CMK (cell line): ENCODE data around the gene FSCN2.

Experiments
- DNase-seq: peaks from one replicate; pipeline ENCODE4 v3.0.0-alpha.2; 2010; ENCODE audit warnings: low read depth

FSCN2 gene

DNA sequence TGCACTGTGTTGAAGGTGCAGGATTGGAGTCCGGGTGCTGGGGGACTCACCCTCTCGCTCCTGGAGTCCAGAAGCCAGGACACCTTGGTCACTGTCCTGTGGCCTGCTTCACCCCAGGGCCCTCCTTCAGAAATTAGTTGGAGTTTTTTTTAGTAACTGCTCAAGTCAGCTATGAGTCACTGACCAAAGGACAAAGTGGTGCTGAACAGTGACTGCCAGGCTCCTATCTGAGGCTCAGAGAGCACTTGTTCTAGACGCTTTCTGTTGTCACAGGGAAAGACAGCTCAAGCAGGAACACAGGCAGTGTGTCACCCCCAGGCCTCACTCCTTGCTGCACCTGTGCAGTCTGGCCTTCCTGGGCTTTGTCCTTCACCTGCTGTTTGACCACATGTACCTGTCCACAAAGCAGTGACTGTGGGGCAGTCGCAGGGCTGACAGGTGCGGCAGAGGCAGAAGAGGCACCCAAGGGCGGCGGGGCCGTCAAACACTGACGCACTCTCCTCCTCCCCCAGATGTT, 28.1 kb downstream of the FSCN2 start:
- DNase-seq, result no peak

DNA sequence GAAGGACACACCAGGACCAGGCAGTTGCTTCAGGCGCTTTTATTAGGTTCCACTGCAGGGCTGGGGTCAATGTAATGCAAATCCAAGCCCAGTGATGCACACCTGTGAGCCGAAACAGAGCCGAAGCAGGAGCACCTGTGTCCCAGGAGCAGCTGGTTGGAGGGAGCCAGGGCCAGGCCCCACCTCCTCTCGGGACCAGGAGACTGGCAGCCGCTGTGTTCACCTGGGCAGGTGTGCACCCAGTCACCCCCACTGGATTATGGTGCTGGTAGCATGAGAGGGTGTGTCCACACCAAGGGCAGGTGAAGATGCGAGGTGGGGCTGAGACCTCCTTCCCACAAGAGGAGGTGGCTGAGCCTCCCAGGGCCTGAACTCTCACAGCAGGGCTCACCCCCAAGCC, 28.7 kb downstream of the FSCN2 start:
- DNase-seq, result no peak

DNA sequence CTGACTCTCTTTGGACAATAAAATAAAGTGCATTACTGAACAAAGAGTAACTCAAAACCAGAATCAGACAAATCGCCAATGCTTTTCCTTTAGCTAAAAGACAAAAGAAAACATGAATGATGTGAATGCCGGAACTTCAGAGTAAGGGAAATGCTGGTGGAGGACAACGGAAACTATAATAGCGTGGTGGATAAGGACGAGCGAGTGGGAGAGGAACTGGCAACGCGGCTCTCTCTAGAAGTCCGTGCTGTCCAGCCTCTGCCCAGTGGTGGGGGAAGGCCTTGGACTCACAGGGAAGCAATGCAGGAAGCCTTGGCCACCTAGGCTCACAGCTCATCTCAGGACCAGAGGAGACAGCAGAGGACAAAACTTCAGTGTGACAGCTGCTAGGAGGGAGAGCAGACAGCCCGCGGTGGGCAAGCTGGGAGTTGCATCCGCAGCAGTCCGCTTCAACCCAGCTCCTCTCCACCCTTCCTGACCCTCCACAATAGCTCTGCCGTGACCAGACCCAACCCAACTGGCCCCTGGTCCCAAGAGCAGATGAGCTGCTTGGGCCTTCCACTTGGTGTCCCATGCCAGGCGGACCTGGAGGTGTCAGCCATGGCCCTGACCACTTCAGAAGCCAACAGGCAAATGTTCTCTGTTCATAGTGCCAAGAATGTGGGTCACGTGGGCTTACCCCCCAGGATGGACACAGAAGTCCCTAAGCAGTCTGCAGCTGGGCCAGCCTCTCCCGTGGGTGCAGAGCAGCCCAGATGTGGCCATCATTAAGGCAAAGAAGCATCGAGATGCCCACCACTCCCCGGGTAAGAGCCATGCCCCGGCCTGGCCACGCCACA, 29.3 kb downstream of the FSCN2 start:
- no peak for DNase-seq

DNA sequence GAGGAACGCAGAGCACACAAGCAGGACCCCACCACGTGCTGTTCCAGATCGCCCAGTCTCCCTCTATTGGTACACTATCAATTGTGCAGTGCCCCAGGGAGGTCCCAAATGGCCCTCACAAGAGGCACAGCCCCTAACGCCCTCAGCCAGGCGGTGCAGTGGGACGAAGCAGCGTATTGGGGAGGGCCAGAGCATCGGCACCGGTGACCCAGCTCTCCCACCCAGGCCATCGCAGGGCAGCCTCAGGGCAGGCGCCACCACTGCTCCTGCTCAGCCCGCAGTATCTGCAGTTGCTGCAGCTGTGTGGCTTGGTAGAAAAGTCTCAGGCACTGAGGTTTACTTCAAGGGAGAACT, 29.9 kb downstream of the FSCN2 start:
- DNase-seq, result no peak

DNA sequence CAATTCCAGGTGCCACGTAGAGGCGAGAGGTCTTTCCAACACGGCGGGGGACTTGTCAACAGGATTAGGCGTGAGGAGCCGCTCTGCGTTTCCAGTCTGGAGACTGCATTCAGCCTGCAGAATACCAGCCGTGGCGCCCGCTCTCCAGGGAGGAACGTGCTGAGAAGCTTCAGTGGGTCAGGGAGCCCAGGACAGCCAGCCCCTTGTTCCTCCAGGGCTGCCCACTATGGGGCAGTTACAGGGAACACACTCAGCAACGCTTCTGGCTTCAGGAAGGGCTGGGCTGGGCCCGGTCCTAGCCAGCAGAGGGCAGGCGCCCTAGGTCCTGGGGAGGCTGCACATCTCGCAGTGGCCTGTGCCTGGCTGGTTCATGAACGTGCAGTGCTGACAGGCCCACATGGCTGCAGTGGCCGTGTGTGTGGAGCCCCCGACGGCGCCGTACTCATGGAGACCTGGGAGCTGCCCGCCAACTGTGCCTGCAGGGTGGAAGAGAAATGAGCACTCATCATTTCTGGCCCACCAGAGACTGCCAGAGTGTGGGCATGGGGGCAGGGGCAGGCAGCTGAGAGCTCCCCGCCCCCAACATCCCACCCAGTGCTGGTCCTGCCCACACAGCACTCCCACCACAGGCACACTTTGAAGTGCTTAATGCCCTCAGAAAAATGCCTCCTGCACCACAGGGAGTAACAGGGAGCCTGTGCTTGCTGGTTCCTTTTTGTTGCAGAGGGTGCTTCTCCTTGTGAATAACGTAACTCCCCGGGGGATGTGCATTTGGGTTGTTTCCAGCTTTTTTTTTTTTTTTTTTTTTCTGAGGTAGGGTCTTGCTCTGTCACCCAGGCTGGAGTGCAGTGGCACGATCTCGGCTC, 31.0 kb downstream of the FSCN2 start:
- DNase-seq, result no peak

DNA sequence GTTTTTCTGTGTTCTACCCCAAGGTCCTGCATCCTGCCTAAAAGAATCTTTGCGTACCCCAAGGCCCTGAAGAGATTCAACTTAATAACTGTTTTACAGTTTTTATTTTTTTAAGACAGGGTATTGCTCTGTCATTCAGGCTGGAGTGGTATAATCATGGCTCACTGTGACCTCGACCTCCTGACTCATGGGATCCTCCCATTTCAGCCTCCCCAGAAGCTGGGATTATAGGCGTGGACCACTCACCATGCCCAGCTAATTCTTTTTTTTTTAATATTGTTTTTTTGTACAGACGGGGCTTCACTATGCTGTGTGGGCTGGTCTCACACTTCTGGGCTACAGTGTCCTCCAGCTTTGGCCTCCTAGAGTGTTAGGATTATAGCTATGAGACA, 33.3 kb downstream of the FSCN2 start:
- DNase-seq, result no peak

DNA sequence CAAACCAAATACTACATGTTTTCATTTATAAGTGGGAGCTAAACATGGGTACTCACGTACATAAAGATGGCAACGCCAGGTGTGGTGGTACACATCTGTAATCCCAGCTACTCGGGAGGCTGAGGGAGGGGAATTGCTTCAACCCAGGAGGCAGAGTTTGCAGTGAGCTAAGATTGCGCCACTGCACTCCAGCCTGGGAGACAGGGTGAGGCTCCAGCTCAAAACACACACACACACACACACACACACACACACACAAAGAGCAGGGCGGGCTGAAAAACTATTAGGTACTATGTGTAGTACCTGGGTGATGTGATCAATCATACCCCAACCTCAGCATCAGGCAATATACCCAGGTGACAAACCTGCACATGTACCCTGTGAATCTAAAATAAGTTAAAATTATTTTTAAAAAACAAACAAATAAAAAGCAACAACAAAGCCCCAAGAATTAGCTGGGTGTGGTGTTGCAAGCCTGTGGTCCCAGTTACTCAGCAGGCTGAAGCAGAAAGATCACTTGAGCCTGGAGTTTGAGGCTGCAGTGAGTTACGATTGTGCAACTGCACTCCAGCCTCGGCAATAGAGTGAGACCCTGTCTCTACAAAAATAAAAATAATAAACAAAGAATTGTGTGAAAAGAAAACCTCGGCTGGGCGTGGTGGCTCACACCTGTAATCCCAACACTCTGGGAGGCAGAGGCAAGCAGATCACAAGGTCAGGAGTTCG, 35.8 kb downstream of the FSCN2 start:
- no peak for DNase-seq

DNA sequence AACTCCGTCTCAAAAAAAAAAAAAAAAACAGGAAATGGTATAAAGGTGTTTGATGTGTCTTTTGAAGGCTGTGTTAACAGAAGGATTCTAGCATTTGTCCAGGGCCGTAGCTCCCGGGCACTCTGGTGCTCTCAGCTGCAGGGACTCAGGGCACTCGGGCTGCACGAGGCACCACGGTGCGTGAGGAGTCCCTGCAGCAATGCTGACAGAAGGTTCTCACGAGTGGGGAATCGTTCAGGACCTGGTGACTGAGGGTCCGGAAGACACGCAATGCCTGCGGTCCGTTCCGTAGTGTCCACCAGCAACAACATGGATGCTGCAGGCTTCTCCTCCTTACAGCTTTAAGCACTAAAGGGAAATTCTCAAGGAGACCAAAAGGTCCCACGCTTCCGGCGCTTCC, 36.6 kb downstream of the FSCN2 start:
- no peak for DNase-seq

DNA sequence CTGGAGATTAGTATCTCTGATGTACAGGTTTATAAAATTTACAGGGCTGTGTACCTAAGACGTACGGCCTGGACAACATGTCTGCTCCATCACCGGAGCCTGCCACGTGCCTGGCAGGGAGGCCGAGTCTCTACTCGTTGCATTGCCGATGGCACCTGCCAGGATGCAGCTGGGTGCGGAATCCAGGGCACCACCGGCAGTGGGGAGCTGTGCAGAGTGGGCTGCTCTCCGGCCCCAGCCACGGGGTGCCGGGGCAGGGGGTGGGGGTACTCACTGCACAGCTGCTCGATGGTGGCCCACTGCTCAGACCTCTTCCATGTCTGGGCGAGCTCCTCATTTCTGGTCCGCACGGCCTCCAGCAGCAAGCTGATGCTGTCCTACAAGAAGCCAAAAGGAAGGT, 37.1 kb downstream of the FSCN2 start:
- DNase-seq, result no peak

DNA sequence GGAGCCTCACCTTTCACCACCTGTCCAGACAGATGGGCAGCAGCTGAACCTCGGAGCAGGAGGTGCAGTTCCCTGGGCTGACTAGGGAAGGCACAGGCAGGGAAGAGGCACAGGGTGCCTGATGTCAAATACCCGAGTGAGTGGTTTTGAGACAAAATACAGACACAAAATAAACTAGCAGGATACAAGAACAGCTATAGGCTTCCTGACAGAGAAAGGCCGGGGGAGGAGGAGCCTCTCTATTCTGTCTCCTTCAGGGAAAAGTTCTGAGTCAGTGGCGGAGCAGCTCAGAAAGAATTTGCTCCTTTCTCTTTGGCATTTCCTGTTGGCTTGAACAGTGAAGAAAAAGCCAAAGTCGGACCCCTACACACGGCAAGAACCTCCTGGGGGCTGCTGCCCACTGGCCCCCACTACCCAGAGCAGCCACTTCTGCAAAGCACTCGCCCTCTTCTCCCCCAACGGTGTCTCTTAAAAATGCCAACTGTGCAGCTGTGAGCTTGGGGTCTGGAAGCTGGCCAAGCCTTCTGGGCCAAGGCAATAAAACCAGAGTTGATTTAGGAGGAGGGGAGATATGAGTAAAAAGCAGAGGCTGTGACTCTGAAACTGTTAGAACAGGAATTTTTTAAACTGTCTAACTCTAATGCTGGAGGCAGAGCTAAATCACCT, 38.4 kb downstream of the FSCN2 start:
- DNase-seq, result no peak

DNA sequence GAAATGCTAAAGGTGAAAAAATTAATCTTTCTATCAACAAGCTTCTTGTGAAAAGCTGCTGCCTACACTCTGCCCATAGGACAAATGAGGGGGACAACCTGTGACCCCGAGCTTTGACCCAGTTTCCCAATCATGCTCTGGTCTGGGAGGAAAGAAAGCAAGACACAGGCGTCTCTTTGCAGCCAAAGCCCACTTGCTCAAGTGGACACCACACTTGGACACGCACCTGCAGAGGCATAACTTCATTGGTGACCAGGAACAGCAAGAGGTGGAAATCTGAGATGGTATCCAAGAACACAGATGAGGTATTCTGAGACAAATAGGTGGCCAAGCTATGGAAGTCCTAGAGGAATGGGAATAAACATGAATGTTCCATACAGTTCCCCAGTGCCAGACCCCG, 39.0 kb downstream of the FSCN2 start:
- no peak for DNase-seq

DNA sequence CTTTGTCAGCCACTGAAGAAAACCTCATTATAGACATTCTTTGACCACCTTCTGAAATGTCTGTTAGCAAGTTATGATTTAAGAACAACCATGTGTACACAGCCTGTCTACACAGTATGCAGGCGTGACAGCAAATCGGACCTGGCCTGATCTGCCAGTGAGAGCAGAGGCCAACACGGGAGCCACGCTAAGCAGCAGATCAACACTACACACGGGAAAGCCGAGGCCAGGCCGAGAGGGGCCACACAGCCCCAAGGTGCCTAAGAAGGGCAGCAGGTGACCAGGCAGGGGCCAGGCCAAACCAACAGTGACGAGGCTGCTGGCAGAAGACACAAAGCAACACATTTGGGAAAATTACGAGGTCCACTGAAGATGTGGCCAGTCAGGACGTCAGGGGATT, 40.2 kb downstream of the FSCN2 start:
- DNase-seq, result no peak

DNA sequence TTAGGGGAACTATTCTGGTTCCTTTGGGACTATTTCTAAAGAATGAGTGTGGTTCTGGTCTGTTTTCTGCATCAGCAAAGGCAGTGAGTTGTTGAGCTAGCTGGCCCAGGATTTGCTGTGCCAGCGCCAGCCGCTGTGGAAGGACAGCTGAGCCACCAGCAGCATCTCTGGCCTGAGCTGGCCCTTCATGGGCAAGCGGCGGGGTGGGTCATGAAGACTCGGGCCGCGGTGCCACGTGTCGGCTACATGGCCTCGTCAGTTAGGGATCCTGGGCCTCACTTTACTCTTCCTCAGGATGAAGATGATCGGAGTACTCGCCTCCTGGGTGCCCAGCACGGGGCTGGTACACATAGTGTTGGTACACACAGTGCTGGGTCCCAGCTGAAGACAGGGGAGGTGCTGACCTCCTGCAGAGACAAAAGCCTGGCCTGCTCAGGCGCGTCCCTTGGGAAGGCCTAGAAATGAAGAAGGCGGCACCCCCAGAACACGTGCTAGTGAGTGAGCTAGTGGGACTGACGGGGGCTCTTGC, 41.9 kb downstream of the FSCN2 start:
- DNase-seq, result no peak

DNA sequence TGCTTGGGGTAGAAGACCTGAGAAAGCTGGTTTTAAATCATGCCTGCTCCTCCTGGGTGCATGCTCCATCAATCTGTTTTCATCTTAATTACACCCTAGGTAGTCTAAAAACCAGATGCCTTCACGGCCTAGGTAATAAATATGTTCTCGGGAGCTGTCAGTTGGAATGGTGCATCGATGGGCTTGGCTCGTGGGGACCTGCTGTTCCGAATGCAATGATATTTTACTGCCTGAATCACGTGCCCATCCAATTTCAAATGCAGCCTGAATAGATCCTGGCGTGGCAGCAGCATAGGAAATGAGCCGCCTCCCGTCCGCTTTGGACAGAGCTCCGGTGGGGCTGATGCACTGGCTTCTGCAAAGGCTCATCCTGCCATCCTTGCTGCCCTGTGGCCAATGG, 42.8 kb downstream of the FSCN2 start:
- DNase-seq, result no peak

DNA sequence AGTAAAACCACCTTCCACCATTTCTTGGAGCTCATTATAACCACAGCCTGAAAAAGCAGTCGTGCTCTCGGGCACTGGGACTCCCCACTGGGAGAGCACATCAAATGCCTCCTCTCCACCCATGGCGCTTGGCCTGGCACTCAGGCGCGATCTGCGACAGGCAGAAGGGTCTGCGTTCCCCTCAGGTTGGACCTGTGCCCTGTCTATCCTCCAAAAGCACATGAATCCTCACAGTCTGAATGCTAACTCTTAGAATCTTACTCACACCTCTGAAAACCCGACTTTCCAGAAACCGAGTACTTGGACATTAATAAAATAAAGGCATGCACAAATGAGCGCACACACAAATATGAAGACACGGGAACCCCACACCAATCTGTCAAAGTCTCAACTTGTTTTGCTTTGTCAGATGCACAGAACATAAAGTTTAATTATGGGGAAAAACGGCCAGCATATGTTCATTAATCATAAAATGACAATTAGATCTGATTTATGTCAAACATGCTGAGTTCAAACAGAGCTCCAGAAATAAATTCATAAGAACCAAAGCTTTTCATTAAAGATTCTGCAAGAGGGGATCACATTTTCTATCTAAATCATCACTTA, 44.5 kb downstream of the FSCN2 start:
- DNase-seq, result no peak

DNA sequence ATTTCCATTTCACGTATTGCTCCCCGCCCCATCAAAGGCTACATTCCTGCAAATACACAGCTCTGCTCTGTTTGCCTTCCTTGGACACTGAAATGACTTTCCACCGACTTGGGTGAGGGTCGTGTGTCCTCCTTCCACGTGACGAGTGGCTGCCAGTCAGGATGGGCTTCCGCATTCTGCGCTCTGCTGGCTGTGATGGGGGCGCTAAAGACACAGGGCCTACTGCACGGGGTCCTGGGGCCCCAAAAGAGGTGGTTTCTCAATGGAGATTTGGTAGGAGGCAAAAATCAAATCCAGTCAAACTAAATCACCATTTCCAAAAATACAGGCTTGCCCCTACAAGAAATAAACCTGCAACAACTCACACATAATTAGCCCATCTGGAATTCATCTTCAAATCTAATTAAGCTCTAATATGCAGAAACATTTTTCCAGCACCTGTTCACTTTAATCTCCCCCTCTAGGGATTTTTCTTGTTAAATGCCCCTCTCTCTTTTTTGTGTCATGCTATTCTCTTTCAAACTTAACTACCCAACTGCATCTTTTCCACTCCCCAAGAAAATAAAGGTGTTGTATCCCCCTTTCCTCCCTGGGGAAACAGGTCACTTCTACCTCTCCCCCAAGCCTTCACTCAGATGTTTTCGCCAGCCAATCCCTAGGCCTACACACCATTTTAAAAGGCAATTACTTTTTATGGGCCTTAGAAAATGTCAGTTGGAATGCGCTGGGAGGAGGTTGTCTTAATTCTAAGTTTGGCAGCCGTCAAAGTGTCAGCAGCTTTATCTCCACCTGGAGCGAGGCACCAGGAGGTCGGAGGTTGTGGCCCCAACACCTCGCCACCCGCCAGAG, 45.8 kb downstream of the FSCN2 start:
- no peak for DNase-seq

DNA sequence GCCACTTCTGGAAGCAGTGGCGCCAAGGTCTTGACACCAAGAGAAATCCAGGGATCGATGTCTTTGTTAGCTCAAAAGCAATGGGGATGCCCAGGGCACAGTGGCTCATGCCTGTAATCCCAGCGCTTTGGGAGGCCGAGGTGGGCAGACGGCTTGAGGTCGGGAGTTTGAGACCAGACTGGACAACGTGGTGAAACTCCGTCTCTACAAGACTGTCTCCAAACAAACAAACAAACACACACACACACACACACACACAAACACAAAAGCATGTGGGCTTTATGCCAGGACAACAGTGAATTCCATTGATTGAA, 46.4 kb downstream of the FSCN2 start:
- no peak for DNase-seq

DNA sequence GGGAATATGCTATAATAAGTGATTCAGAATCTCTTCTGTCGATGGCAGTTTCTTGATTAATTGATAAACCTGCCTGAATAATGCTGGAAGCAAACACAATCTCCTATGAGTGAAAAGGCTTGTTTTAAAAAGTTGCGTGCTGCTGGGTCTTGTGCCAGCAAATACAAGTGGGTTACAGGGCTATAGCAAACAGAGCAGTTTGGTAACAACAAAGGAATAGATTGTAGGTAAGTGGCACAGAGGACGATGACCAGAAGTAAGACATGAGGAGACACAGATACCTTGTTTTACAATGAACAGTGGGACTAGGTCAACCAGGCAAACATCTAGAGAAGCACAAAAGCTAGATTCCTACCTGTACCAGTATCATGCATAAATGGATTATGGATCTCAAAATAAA, 47.7 kb downstream of the FSCN2 start:
- no peak for DNase-seq

DNA sequence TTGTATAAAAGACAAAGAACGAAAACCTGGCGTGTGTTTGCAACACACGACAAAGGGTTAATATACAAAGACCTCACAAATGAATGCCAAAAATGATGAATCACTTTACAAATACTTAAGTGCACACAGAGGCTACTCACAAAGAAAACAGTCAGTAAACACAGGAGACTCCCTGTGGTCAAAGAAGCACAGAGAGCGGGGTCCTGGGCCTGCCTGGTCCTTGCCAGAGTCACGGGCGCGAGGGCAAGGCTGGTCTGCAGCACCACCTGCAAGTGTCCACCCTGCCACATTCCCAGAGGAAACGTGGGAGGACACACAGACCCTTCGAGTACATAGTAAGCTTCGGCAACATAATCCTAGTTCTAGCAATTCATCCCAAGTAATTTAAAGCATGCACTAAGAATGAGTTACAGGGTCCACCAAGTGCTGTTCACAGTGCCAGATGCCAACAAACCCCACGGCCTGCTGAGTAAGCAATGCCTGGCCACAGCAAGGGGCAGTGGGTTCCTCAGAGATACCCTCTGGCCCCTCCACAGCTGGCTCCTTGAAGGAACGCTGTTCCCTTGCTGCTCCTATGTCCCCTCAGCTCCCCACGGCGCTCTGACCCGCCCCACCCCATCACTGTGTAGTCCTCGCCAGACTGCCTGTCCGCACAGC, 48.6 kb downstream of the FSCN2 start:
- DNase-seq, result no peak
